ENCODE data around the gene ARHGAP40. TPM values are rescaled to one million over a fixed set of nuclear protein-coding genes. Genes with fewer than 3 reads are reported as not detected.

ARHGAP40 gene
- total RNA-seq, 1 donor: not detected

DNA sequence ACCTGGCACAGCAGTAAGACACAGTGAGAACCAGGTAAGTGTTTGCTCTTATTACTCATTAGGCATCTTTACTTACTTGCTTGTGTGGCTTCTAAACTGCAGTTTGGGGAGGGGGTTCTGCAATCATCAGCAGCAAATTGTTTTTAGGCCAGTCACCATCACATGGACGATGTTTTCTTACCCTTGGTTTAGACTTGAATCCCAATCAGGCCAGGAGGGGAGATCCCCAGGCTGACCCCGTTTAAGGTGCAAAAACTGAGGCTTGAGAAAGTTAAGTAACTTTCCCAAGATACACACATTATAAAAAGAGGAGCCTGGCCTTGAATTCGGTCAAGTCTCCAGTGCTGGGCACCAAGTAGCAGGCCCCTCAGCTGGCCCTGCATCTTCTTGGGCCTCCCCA lies 70.9 kb downstream of the ARHGAP40 start:
- no peak for TF ChIP-seq CTCF (IDR thresholded peaks at IDR 0.05; ENCODE audit: insufficient read depth, low read depth, low read length)
- no peak overlapping the region for H3K4me3 ChIP-seq (ENCODE audit: low read depth, low read length)
- DNase-seq (ENCODE audit: low read depth): no peak

GRCh38 chr20:38673261-38673660 lies 71.7 kb downstream of the ARHGAP40 start:
- H3K4me3 ChIP-seq (ENCODE audit: low read depth, low read length): peak overlapping the region; percentile 71
- no peak for DNase-seq (ENCODE audit: low read depth)
- TF ChIP-seq CTCF (IDR thresholded peaks at IDR 0.05; ENCODE audit: insufficient read depth, low read depth, low read length): no peak

DNA sequence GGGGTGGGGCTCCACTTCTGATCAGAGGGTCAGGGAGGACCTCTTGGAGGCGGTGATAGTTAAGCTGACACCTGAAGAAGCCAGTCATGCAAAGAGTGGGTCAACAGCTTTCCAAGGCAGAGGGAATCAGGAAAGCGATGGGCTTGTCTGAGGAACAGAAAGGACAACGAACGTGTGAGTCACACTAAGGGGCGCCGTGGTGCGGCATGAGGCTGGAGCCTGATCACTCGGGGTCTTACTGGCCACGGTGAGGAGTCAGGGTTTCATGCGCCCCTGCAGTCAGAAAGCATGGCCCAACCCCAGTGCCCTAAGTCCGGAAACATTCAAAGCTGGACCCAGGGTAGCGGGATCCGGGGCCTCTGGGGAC lies 72.1 kb downstream of the ARHGAP40 start:
- peak; percentile 7 for DNase-seq (ENCODE audit: low read depth)
- no peak for TF ChIP-seq CTCF (IDR thresholded peaks at IDR 0.05; ENCODE audit: insufficient read depth, low read depth, low read length)
- peak overlapping the region; percentile 71 for H3K4me3 ChIP-seq (ENCODE audit: low read depth, low read length)

GRCh38 chr20:38674092-38674764 lies 72.6 kb downstream of the ARHGAP40 start:
- H3K4me3 ChIP-seq (ENCODE audit: low read depth, low read length): peak overlapping the region; percentile 71
- no peak for TF ChIP-seq CTCF (IDR thresholded peaks at IDR 0.05; ENCODE audit: insufficient read depth, low read depth, low read length)
- DNase-seq (ENCODE audit: low read depth): peak; percentile 61

DNA sequence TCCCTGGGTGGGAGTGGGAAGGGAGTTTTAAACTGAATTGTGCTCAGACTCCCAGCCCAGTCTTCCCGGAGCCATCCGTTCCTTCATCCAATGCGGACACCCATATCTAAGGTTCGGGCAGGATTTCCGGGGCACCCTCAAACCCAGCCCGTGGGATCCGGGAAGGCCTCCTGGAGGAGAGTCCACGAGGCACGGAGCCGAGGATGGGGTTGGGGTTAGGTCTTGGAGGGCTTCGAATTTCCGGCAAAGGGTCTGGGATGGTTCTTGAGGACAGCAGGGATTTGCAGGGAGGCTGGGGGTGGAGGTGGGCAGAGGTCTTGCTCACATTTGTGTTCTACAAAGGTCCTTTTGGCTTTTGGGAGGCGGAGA lies 73.1 kb downstream of the ARHGAP40 start:
- no peak for DNase-seq (ENCODE audit: low read depth)
- peak overlapping the region; percentile 41 for H3K4me3 ChIP-seq (ENCODE audit: low read depth, low read length)

DNA sequence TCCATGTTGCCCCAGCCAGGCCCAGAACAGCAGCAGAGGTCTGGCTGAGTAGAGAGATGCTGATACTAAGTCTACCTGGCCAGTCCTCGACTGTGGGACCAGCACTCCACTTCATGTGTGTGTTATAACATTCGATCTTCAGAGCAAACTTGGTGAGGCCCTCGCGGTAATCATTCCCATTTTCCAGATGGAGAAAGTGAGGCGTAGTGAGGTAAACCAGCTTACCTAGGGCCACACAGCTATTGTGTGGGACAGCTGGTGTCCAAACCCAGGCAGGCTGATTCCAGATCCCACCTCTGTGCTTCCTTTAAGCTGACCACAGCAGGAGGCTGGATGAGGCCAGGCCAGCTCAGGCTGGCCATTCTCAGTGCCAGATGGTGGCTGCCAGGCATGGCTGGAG lies 75.0 kb downstream of the ARHGAP40 start:
- TF ChIP-seq CTCF (IDR thresholded peaks at IDR 0.05; ENCODE audit: insufficient read depth, low read depth, low read length): no peak
- no peak overlapping the region for H3K4me3 ChIP-seq (ENCODE audit: low read depth, low read length)
- no peak for DNase-seq (ENCODE audit: low read depth)

More for the DNA sequence above, 73.1 kb downstream of the ARHGAP40 start:
- no peak for TF ChIP-seq CTCF (IDR thresholded peaks at IDR 0.05; ENCODE audit: insufficient read depth, low read depth, low read length)
